ENCODE measurements around the gene ELAPOR2.

DNA sequence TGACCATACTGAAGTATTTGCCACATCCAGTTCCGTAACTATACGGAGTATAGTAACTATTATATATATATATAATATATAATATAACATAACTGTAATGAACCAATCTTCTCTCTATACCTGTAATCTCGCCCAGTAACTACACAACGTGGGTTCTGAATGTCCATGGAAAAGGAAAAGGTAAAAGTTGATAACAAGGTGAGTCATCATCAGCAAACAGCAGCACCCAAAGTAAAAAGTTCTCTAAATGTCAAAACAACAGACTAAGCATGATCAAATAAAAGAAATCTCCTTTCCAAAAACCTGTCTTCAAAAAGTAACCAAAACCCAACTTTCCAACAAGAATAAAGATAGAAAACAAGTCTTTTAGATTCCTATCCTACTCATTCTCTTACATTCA lies 42.8 kb downstream of the ELAPOR2 start:
- TF ChIP-seq, protein P1, sequence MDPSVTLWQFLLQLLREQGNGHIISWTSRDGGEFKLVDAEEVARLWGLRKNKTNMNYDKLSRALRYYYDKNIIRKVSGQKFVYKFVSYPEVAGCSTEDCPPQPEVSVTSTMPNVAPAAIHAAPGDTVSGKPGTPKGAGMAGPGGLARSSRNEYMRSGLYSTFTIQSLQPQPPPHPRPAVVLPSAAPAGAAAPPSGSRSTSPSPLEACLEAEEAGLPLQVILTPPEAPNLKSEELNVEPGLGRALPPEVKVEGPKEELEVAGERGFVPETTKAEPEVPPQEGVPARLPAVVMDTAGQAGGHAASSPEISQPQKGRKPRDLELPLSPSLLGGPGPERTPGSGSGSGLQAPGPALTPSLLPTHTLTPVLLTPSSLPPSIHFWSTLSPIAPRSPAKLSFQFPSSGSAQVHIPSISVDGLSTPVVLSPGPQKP (IDR thresholded peaks at IDR 0.05; ENCODE audit: borderline replicate concordance, low read depth, low read length): no peak
- TF ChIP-seq CTCF (conservative IDR thresholded peaks at IDR 0.05; ENCODE audit: low read depth, low read length): no peak
